ENCODE results near the gene MYL6. TPM values are rescaled to one million over a fixed set of nuclear protein-coding genes. Genes with fewer than 3 reads are reported as not detected.

MYL6 gene
- total and polyA plus RNA-seq, 10 of the 15 experiments (the other 5 are each of a cell fraction or from before 2014, with no cell fraction given) = 1,000 to 4,116 (median 1,828) TPM

DNA sequence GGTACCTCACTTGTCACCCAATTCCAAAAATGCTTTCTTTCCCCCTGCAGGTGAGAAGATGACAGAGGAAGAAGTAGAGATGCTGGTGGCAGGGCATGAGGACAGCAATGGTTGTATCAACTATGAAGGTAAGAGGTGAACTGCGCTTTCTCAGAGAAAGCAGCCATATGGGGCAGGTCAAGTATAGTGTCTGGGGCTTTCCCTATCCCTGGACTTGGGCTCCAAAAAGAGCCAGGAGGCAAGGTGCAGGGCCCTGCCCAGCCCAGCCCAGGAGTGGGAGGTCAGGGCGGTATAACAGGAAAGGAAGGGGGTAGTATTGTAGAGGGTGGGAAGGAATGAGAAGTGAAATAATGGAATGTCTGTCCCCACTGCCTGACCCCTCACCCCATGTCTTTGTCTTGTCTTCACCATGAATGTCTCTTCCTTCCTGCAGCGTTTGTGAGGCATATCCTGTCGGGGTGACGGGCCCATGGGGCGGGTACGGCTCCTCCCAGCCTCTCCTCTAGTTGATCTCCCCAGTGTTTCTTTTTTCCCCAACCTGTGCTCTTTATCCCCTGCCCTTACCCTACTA is 2.1 kb downstream of the MYL6 start (continued):
- TF ChIP-seq, protein P1, sequence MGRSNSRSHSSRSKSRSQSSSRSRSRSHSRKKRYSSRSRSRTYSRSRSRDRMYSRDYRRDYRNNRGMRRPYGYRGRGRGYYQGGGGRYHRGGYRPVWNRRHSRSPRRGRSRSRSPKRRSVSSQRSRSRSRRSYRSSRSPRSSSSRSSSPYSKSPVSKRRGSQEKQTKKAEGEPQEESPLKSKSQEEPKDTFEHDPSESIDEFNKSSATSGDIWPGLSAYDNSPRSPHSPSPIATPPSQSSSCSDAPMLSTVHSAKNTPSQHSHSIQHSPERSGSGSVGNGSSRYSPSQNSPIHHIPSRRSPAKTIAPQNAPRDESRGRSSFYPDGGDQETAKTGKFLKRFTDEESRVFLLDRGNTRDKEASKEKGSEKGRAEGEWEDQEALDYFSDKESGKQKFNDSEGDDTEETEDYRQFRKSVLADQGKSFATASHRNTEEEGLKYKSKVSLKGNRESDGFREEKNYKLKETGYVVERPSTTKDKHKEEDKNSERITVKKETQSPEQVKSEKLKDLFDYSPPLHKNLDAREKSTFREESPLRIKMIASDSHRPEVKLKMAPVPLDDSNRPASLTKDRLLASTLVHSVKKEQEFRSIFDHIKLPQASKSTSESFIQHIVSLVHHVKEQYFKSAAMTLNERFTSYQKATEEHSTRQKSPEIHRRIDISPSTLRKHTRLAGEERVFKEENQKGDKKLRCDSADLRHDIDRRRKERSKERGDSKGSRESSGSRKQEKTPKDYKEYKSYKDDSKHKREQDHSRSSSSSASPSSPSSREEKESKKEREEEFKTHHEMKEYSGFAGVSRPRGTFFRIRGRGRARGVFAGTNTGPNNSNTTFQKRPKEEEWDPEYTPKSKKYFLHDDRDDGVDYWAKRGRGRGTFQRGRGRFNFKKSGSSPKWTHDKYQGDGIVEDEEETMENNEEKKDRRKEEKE (IDR thresholded peaks at IDR 0.05) = no peak
- TF ChIP-seq ZBTB4 (CRISPR knock-in tag; IDR thresholded peaks at IDR 0.05) = no peak
- no peak for TF ChIP-seq TCF12 (IDR thresholded peaks at IDR 0.05; ENCODE audit: low read depth, low read length)
- TF ChIP-seq, protein P2, sequence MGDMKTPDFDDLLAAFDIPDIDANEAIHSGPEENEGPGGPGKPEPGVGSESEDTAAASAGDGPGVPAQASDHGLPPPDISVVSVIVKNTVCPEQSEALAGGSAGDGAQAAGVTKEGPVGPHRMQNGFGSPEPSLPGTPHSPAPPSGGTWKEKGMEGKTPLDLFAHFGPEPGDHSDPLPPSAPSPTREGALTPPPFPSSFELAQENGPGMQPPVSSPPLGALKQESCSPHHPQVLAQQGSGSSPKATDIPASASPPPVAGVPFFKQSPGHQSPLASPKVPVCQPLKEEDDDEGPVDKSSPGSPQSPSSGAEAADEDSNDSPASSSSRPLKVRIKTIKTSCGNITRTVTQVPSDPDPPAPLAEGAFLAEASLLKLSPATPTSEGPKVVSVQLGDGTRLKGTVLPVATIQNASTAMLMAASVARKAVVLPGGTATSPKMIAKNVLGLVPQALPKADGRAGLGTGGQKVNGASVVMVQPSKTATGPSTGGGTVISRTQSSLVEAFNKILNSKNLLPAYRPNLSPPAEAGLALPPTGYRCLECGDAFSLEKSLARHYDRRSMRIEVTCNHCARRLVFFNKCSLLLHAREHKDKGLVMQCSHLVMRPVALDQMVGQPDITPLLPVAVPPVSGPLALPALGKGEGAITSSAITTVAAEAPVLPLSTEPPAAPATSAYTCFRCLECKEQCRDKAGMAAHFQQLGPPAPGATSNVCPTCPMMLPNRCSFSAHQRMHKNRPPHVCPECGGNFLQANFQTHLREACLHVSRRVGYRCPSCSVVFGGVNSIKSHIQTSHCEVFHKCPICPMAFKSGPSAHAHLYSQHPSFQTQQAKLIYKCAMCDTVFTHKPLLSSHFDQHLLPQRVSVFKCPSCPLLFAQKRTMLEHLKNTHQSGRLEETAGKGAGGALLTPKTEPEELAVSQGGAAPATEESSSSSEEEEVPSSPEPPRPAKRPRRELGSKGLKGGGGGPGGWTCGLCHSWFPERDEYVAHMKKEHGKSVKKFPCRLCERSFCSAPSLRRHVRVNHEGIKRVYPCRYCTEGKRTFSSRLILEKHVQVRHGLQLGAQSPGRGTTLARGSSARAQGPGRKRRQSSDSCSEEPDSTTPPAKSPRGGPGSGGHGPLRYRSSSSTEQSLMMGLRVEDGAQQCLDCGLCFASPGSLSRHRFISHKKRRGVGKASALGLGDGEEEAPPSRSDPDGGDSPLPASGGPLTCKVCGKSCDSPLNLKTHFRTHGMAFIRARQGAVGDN (IDR thresholded peaks at IDR 0.05) = no peak
- TF ChIP-seq NR2F1 (conservative IDR thresholded peaks at IDR 0.05) = peak; percentile 43; the same call in 1 of the 2 replicates
- TF ChIP-seq POLR2AphosphoS2 (IDR thresholded peaks at IDR 0.05; ENCODE audit: low read depth, low read length) = no peak
- TF ChIP-seq REST (IDR thresholded peaks at IDR 0.05; ENCODE audit: low read depth, low read length) = no peak
- TF ChIP-seq RB1 (IDR thresholded peaks at IDR 0.05; ENCODE audit: borderline replicate concordance) = no peak
- TF ChIP-seq BCL11A (IDR thresholded peaks at IDR 0.05; ENCODE audit: low read depth, low read length) = no peak
- TF ChIP-seq, protein P3, sequence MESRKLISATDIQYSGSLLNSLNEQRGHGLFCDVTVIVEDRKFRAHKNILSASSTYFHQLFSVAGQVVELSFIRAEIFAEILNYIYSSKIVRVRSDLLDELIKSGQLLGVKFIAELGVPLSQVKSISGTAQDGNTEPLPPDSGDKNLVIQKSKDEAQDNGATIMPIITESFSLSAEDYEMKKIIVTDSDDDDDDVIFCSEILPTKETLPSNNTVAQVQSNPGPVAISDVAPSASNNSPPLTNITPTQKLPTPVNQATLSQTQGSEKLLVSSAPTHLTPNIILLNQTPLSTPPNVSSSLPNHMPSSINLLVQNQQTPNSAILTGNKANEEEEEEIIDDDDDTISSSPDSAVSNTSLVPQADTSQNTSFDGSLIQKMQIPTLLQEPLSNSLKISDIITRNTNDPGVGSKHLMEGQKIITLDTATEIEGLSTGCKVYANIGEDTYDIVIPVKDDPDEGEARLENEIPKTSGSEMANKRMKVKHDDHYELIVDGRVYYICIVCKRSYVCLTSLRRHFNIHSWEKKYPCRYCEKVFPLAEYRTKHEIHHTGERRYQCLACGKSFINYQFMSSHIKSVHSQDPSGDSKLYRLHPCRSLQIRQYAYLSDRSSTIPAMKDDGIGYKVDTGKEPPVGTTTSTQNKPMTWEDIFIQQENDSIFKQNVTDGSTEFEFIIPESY (IDR thresholded peaks at IDR 0.05) = no peak
